Measurements from ENCODE around the gene MPPED1. TPM values are rescaled to one million over a fixed set of nuclear protein-coding genes. Genes with fewer than 3 reads are reported as not detected.

MPPED1 gene
- total RNA-seq, 1 experiment from 2014 or later, result not detected

GRCh38 chr22:43479301-43479950 lies 67.6 kb downstream of the MPPED1 start:
- intact Hi-C loops (cut with micrococcal nuclease), result no loop called here
- BruUV-seq (replicated peaks), result no TSS peak
- no peak for DNase-seq (ENCODE audit: unreplicated experiment)
- Mint-ChIP-seq H3K4me1 (ENCODE audit: insufficient read depth, unreplicated experiment) (no peaks in the 10 kb centered on the region), H3K36me3 (ENCODE audit: insufficient read depth, unreplicated experiment) (no peaks in the 10 kb centered on the region), H3K27ac (ENCODE audit: low read depth, unreplicated experiment) (no peak overlapping the region), H3K4me3 (ENCODE audit: unreplicated experiment) (no peak overlapping the region), H3K27me3 (ENCODE audit: insufficient read depth, unreplicated experiment) (no peaks in the 10 kb centered on the region), H3K9me3 (ENCODE audit: unreplicated experiment) (no peaks in the 10 kb centered on the region)
- no peak for TF ChIP-seq CTCF (IDR thresholded peaks at IDR 0.05; ENCODE audit: unreplicated experiment)
- ChIA-PET POLR2A (no interaction called here), CTCF (interaction anchor here (0.6 to 0.8 kb wide), 2 partner anchors 15 to 24 kb away, joined by 3 read pairs; no protein-coding TSS in a partner anchor)

DNA sequence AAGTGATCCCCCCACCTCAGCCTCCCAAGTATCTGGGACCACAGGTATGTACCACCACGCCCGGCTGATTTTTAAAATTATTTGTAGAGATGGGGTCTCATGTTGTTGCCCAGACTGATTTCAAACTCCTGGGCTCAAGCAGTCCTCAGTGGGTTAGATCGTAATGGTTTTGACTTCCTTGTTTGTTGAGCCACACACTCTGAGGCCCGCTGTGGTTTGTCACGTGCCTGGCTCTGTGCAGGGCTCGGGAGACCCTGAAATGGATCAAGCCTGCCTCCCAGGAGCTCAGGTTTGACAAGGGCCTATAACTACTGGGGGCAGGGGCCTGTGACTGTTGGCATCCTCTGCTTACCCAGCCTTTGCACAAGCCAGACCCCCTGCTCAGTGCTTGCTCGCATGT lies 68.1 kb downstream of the MPPED1 start:
- intact Hi-C loops (cut with micrococcal nuclease), result no loop called here
- no peak for TF ChIP-seq CTCF (IDR thresholded peaks at IDR 0.05; ENCODE audit: unreplicated experiment)
- no peak for DNase-seq (ENCODE audit: unreplicated experiment)
- Mint-ChIP-seq H3K4me1 (ENCODE audit: insufficient read depth, unreplicated experiment) (no peaks in the 10 kb centered on the region), H3K27ac (ENCODE audit: low read depth, unreplicated experiment) (no peak overlapping the region), H3K9me3 (ENCODE audit: unreplicated experiment) (no peaks in the 10 kb centered on the region), H3K36me3 (ENCODE audit: insufficient read depth, unreplicated experiment) (no peaks in the 10 kb centered on the region), H3K27me3 (ENCODE audit: insufficient read depth, unreplicated experiment) (no peaks in the 10 kb centered on the region), H3K4me3 (ENCODE audit: unreplicated experiment) (no peak overlapping the region)
- ChIA-PET POLR2A (no interaction called here), CTCF (interaction anchor here (0.6 to 0.8 kb wide), 2 partner anchors 14 to 24 kb away, joined by 3 read pairs; no protein-coding TSS in a partner anchor)
- BruUV-seq (replicated peaks), result no TSS peak

DNA sequence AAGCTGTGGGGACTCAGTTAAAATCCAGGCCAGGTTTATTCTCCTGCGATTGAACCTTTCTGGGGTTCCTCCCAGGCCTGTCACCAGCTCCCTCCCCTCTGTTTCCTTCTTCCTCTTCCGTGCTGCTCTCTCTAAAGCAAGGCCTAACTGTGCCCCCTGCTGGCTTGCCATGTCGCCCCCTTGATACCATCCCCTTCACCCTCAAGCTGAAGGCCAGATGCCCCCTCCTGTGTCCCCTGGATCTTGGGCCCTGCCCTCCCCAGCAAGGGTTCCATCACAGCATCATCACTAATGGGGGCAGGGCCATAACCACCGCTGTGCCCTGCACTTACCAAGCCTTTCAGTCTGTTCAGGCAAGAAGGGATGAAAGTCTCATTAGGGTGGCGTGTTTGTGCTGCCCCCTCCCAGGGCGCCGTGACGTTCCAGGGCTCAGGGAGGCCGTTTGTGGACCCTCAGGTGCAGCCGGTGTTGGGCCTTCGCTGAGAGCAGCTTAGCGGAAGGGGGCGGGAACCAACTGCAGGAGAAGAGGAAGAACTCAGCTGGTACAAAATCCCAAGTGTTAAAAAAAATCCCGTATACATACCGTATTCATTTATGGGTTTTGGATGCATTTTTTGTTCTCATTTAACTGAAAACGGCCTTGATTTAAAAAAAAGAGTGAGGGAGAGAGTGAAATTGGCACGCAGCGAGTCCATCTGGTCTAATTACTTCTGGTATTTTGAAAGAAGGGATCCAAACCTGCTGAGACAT lies 69.9 kb downstream of the MPPED1 start:
- Mint-ChIP-seq H3K36me3 (ENCODE audit: insufficient read depth, unreplicated experiment) (no peaks in the 10 kb centered on the region), H3K27ac (ENCODE audit: low read depth, unreplicated experiment) (no peak overlapping the region), H3K4me1 (ENCODE audit: insufficient read depth, unreplicated experiment) (no peaks in the 10 kb centered on the region), H3K27me3 (ENCODE audit: insufficient read depth, unreplicated experiment) (no peaks in the 10 kb centered on the region), H3K9me3 (ENCODE audit: unreplicated experiment) (no peaks in the 10 kb centered on the region), H3K4me3 (ENCODE audit: unreplicated experiment) (no peak overlapping the region)
- peak; percentile 3 for DNase-seq (ENCODE audit: unreplicated experiment)
- ChIA-PET CTCF (interaction anchor here (0.6 kb wide), 1 partner anchor 586 kb away, joined by 3 read pairs; no protein-coding TSS in a partner anchor), POLR2A (no interaction called here)
- intact Hi-C loops (cut with micrococcal nuclease), result no loop called here
- BruUV-seq (replicated peaks), result no TSS peak
- no peak for TF ChIP-seq CTCF (IDR thresholded peaks at IDR 0.05; ENCODE audit: unreplicated experiment)

DNA sequence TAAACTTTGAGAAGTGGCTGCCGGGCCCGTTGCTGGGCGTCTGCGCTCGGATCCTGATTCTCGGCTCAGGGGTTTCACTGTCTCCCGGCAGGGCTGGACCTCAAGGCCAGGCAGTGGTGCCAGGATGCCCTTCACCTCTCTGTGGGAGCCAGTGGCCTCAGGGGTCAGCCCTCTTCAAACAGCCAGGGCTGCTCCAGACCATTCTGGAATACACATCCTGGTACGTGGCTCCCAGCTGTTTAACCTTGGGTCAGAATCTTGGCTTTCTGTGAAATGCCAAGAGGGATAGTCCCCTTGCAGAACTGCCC lies 70.5 kb downstream of the MPPED1 start:
- TF ChIP-seq CTCF (IDR thresholded peaks at IDR 0.05; ENCODE audit: unreplicated experiment), result no peak
- no peaks in the 10 kb centered on the region for H3K9me3 Mint-ChIP-seq (ENCODE audit: unreplicated experiment)
- no TSS peak for BruUV-seq (replicated peaks)

More for the DNA sequence above, 70.5 kb downstream of the MPPED1 start:
- DNase-seq (ENCODE audit: unreplicated experiment), result no peak
- ChIA-PET CTCF (interaction anchor here (0.6 kb wide), 1 partner anchor 585 kb away, joined by 3 read pairs; no protein-coding TSS in a partner anchor), POLR2A (no interaction called here)
- H3K4me1 Mint-ChIP-seq (ENCODE audit: insufficient read depth, unreplicated experiment), result no peaks in the 10 kb centered on the region
- H3K36me3 Mint-ChIP-seq (ENCODE audit: insufficient read depth, unreplicated experiment), result no peaks in the 10 kb centered on the region
- H3K27me3 Mint-ChIP-seq (ENCODE audit: insufficient read depth, unreplicated experiment), result no peaks in the 10 kb centered on the region
- no peak overlapping the region for H3K27ac Mint-ChIP-seq (ENCODE audit: low read depth, unreplicated experiment)
- intact Hi-C loops (cut with micrococcal nuclease), result no loop called here
- H3K4me3 Mint-ChIP-seq (ENCODE audit: unreplicated experiment), result no peak overlapping the region

All from MCF 10A (cell line).